ENCODE data around the gene RFX2. TPM values are rescaled to one million over a fixed set of nuclear protein-coding genes. Genes with fewer than 3 reads are reported as not detected.

RFX2 gene
- total RNA-seq, 4 donors from 2014 or later: 12.6 to 17.3 (median 15.0) TPM

GRCh38 chr19:5958074-5958850 lies 152.0 kb downstream of the RFX2 start:
- peak overlapping the region; percentile 14 to 86 (median 59) for H3K27ac ChIP-seq
- H3K4me3 ChIP-seq: no peak overlapping the region
- peaks cover 7 to 97% (median 67%) of the 10 kb centered on the region in 4 donors for H3K4me1 ChIP-seq
- no peaks in the 10 kb centered on the region for H3K36me3 ChIP-seq
- no peaks in the 10 kb centered on the region for H3K27me3 ChIP-seq
- WGBS, 2 donors: 75 to 76% methylated on average over 19 to 20 of the region's 21 CpGs
- TF ChIP-seq EP300 (IDR thresholded peaks at IDR 0.05) (no peak), CTCF (IDR thresholded peaks at IDR 0.05) (no peak), POLR2A (IDR thresholded peaks at IDR 0.05) (no peak)
- no peaks in the 10 kb centered on the region for H3K9me3 ChIP-seq
- DNase-seq (ENCODE audit: low spot score in 2 of 2): no peak

DNA sequence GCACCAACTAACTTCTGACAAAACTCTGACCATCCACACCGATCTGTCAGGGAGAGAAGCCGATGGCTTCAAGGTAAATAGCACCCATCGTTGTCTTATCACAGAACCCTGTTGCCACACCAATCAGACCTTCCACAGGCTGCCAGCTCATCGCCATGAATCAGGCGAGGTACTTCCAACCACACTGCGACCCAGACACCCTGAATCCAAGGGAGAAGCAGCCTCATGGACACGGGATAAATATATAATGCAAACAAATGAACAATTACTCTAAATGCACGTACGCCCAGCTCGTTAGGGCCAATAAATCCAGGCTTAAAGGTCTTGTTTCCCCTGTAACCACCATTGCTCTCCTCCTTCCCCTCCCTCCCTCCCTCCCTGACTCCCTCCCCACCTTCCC lies 153.1 kb downstream of the RFX2 start:
- Histone ChIP-seq H3K9me3 (no peaks in the 10 kb centered on the region), H3K27me3 (no peaks in the 10 kb centered on the region), H3K4me3 (no peak overlapping the region), H3K27ac (peak overlapping the region in 3 of 4 donors; percentile 35 to 86 (median 63)), H3K4me1 (peaks cover 7 to 97% (median 70%) of the 10 kb centered on the region in 4 donors), H3K36me3 (no peaks in the 10 kb centered on the region)
- TF ChIP-seq EP300 (IDR thresholded peaks at IDR 0.05) (no peak), CTCF (IDR thresholded peaks at IDR 0.05) (no peak), POLR2A (IDR thresholded peaks at IDR 0.05) (no peak)
- WGBS, 2 donors: 83 to 89% methylated on average over 9 to 10 of the region's 10 CpGs
- DNase-seq (ENCODE audit: low spot score in 2 of 2): no peak

- Histone ChIP-seq H3K9me3 (no peaks in the 10 kb centered on the region), H3K36me3 (no peaks in the 10 kb centered on the region), H3K4me3 (no peak overlapping the region), H3K27me3 (no peaks in the 10 kb centered on the region), H3K4me1 (peaks cover 7 to 97% (median 70%) of the 10 kb centered on the region in 4 donors), H3K27ac (peak overlapping the region in 1 of 4 donors; percentile 86)
- WGBS, 2 donors: 87 to 88% methylated on average over 12 of the region's 12 CpGs
- TF ChIP-seq POLR2A (IDR thresholded peaks at IDR 0.05): no peak
- no peak for DNase-seq (ENCODE audit: low spot score in 2 of 2)
These were observed 153.6 kb downstream of the RFX2 start for GRCh38 chr19:5956728-5957127.

GRCh38 chr19:5956323-5956722 lies 154.0 kb downstream of the RFX2 start:
- Histone ChIP-seq H3K4me1 (peaks cover 7 to 97% (median 70%) of the 10 kb centered on the region in 4 donors), H3K27ac (peak overlapping the region in 2 of 4 donors; percentile 4 to 86), H3K27me3 (no peaks in the 10 kb centered on the region), H3K9me3 (no peaks in the 10 kb centered on the region), H3K36me3 (no peaks in the 10 kb centered on the region), H3K4me3 (no peak overlapping the region)
- DNase-seq (ENCODE audit: low spot score in 2 of 2): no peak
- no peak for TF ChIP-seq CTCF (IDR thresholded peaks at IDR 0.05)
- no peak for TF ChIP-seq POLR2A (IDR thresholded peaks at IDR 0.05)
- no peak for TF ChIP-seq EP300 (IDR thresholded peaks at IDR 0.05)
- WGBS, 2 donors: 69 to 70% methylated on average over 3 of the region's 3 CpGs

GRCh38 chr19:5955636-5955935 lies 154.7 kb downstream of the RFX2 start:
- no peak for DNase-seq (ENCODE audit: low spot score in 2 of 2)
- Histone ChIP-seq H3K27me3 (no peaks in the 10 kb centered on the region), H3K36me3 (no peaks in the 10 kb centered on the region), H3K4me1 (peaks cover 6 to 97% (median 70%) of the 10 kb centered on the region in 4 donors), H3K9me3 (no peaks in the 10 kb centered on the region), H3K4me3 (no peak overlapping the region), H3K27ac (peak overlapping the region in 2 of 4 donors; percentile 16 to 92)
- WGBS, 2 donors: 54 to 55% methylated on average over 3 of the region's 3 CpGs
- TF ChIP-seq POLR2A (IDR thresholded peaks at IDR 0.05) (no peak), EP300 (IDR thresholded peaks at IDR 0.05) (no peak), CTCF (IDR thresholded peaks at IDR 0.05) (no peak)
